ENCODE data around the gene SRGAP1. TPM values are rescaled to one million over a fixed set of nuclear protein-coding genes. Genes with fewer than 3 reads are reported as not detected.
"Not testable (repeated sequence)": the region's sequence is repeated elsewhere in the genome, so short reads cannot be mapped to it uniquely, and the experiment has no call there.

Gene SRGAP1
- total RNA-seq, 1 donor, result 26.1 TPM

DNA sequence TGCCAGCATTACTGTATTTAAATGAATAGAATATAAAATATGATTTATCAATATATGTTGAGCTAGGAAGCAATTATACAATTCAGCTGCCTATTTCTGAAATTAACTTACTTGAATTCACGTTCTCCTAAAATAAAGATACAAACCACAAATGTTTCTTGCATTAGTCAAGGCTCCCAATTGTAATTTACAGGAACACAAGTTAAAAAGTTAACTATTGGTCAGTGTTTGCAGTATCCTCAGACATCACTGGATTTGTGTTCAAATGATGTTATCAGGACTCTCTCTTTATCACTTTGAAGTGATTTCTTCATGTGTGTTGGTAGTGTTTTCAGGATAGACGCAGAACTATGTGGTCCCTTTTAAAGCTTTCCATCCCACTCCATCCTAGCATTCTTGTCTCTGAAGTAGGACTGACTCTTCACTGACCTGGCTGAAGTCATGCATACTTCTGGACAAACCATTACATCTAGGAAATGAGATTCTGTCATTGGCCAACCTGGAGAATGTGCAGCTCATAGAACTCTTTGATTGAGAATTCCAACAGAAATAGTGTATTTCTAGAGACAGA, 221.5 kb downstream of the SRGAP1 start:
- H3K4me2 ChIP-seq (ENCODE audit: insufficient read depth, low read length), result no peak overlapping the region
- TF ChIP-seq, protein P1, sequence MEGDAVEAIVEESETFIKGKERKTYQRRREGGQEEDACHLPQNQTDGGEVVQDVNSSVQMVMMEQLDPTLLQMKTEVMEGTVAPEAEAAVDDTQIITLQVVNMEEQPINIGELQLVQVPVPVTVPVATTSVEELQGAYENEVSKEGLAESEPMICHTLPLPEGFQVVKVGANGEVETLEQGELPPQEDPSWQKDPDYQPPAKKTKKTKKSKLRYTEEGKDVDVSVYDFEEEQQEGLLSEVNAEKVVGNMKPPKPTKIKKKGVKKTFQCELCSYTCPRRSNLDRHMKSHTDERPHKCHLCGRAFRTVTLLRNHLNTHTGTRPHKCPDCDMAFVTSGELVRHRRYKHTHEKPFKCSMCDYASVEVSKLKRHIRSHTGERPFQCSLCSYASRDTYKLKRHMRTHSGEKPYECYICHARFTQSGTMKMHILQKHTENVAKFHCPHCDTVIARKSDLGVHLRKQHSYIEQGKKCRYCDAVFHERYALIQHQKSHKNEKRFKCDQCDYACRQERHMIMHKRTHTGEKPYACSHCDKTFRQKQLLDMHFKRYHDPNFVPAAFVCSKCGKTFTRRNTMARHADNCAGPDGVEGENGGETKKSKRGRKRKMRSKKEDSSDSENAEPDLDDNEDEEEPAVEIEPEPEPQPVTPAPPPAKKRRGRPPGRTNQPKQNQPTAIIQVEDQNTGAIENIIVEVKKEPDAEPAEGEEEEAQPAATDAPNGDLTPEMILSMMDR (IDR thresholded peaks at IDR 0.05; ENCODE audit: extremely low read depth, low read depth, low read length), result no peak
- H3K36me3 ChIP-seq (ENCODE audit: insufficient read depth, low read length), result peaks cover 26% of the 10 kb centered on the region
- H2AFZ ChIP-seq (ENCODE audit: low read length), result no peak overlapping the region
- H3K4me3 ChIP-seq (ENCODE audit: insufficient read depth, low read length), result no peak overlapping the region
- H4K20me1 ChIP-seq (ENCODE audit: insufficient read depth, low read length), result no peaks in the 10 kb centered on the region
- H3K27me3 ChIP-seq (ENCODE audit: insufficient read depth, low read length), result no peaks in the 10 kb centered on the region
- H3K79me2 ChIP-seq (ENCODE audit: insufficient read depth, low read length), result no peaks in the 10 kb centered on the region
- DNase-seq (ENCODE audit: insufficient read length, low spot score, missing footprints), result no peak
- H3K4me1 ChIP-seq (ENCODE audit: insufficient read depth, low read length), result peaks cover 8% of the 10 kb centered on the region
- H3K9me3 ChIP-seq (ENCODE audit: low read depth, low read length), result no peaks in the 10 kb centered on the region
- peak overlapping the region; percentile 21 for H3K27ac ChIP-seq (ENCODE audit: low read depth, low read length)

DNA sequence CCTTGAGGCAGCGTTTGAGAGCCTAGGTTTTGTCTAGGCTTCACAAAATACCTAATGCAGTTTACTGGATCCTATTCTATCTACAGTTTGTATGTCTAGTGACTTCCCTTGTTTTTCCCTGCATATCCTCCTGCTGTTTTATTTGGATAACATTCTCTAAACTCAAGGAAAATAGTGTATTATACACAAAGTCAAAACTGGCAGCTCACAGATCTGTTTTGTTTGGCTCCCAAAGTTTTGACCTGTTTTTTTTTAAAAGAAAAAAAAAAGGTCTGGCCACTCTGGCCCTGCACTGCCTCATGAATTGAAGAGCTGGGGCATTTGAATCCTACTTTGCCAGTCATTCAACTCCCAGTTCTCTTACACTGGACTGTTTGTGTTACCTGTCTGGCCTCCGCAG, 222.3 kb downstream of the SRGAP1 start:
- H4K20me1 ChIP-seq (ENCODE audit: insufficient read depth, low read length), result no peaks in the 10 kb centered on the region
- H3K27me3 ChIP-seq (ENCODE audit: insufficient read depth, low read length), result no peaks in the 10 kb centered on the region
- no peak for DNase-seq (ENCODE audit: insufficient read length, low spot score, missing footprints)
- TF ChIP-seq, protein P1 (IDR thresholded peaks at IDR 0.05; ENCODE audit: extremely low read depth, low read depth, low read length), result no peak
- H2AFZ ChIP-seq (ENCODE audit: low read length), result no peak overlapping the region
- H3K4me2 ChIP-seq (ENCODE audit: insufficient read depth, low read length), result no peak overlapping the region
- H3K4me3 ChIP-seq (ENCODE audit: insufficient read depth, low read length), result no peak overlapping the region
- peaks cover 26% of the 10 kb centered on the region for H3K36me3 ChIP-seq (ENCODE audit: insufficient read depth, low read length)
- H3K9me3 ChIP-seq (ENCODE audit: low read depth, low read length), result no peaks in the 10 kb centered on the region
- no peaks in the 10 kb centered on the region for H3K79me2 ChIP-seq (ENCODE audit: insufficient read depth, low read length)
- peaks cover 8% of the 10 kb centered on the region for H3K4me1 ChIP-seq (ENCODE audit: insufficient read depth, low read length)
- H3K27ac ChIP-seq (ENCODE audit: low read depth, low read length), result peak overlapping the region; percentile 21

DNA sequence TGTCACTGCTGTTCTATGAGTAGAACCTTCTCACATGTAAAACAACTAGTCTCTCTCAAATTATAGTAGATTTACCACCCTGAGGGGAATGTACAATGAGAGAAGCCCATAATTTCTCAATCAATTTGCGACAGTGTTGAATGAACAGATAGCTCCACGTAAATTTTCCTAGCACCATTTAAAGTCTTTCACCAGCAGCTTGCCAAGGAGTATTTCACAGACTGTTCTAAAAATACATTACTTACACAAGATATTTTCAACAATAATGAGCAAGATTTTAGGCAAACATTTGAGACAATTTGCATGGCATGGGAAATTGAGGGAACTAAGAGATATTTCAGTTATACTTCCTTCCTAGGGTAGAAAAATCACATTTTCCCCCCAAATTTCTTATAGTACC, 226.0 kb downstream of the SRGAP1 start:
- H3K79me2 ChIP-seq (ENCODE audit: insufficient read depth, low read length), result no peaks in the 10 kb centered on the region
- H3K27ac ChIP-seq (ENCODE audit: low read depth, low read length), result no peak overlapping the region
- H3K27me3 ChIP-seq (ENCODE audit: insufficient read depth, low read length), result no peaks in the 10 kb centered on the region
- H4K20me1 ChIP-seq (ENCODE audit: insufficient read depth, low read length), result no peaks in the 10 kb centered on the region
- H3K9me3 ChIP-seq (ENCODE audit: low read depth, low read length), result no peaks in the 10 kb centered on the region
- TF ChIP-seq, protein P1 (IDR thresholded peaks at IDR 0.05; ENCODE audit: extremely low read depth, low read depth, low read length), result no peak
- no peak overlapping the region for H3K4me2 ChIP-seq (ENCODE audit: insufficient read depth, low read length)
- peaks cover 27% of the 10 kb centered on the region for H3K36me3 ChIP-seq (ENCODE audit: insufficient read depth, low read length)
- no peak overlapping the region for H3K4me3 ChIP-seq (ENCODE audit: insufficient read depth, low read length)
- DNase-seq (ENCODE audit: insufficient read length, low spot score, missing footprints), result no peak
- no peak overlapping the region for H2AFZ ChIP-seq (ENCODE audit: low read length)
- H3K4me1 ChIP-seq (ENCODE audit: insufficient read depth, low read length), result peaks cover 8% of the 10 kb centered on the region

DNA sequence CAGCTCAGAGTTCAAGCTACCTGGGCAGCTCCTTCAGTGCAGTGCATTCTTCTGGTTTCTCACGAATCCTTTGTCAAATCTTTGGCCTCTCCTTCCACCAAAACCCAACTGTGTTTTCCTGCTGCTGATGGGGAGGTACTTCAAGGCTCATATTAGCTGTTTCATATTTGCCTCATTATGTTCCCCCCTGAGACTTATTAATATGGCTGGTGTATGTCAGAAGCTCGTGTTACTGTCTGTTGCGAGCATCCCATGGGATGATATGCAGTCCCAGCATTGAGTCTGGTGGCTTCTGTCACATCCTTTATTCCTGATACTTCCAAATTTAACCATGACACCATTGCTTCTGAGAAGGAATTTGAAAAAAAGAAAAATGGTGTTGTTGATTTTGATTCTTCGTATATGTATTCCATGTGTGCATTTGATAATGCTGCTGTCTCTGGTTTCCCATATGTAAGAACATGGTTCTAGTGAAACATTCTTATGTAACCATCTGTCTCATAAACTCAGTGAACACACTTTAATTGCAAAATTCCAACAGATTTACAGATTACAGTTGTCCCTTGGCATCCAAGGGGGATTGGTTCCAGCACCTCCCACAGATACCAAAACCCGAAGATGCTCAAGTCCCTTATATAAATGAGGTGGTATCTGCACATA, 228.5 kb downstream of the SRGAP1 start:
- Histone ChIP-seq H2AFZ (ENCODE audit: low read length) (no peak overlapping the region), H3K9me3 (ENCODE audit: low read depth, low read length) (no peaks in the 10 kb centered on the region), H4K20me1 (ENCODE audit: insufficient read depth, low read length) (no peaks in the 10 kb centered on the region), H3K27me3 (ENCODE audit: insufficient read depth, low read length) (no peaks in the 10 kb centered on the region), H3K36me3 (ENCODE audit: insufficient read depth, low read length) (peaks cover 21% of the 10 kb centered on the region), H3K27ac (ENCODE audit: low read depth, low read length) (no peak overlapping the region), H3K4me2 (ENCODE audit: insufficient read depth, low read length) (no peak overlapping the region), H3K4me1 (ENCODE audit: insufficient read depth, low read length) (no peaks in the 10 kb centered on the region), H3K4me3 (ENCODE audit: insufficient read depth, low read length) (no peak overlapping the region), H3K79me2 (ENCODE audit: insufficient read depth, low read length) (no peaks in the 10 kb centered on the region)
- TF ChIP-seq, protein P1 (IDR thresholded peaks at IDR 0.05; ENCODE audit: extremely low read depth, low read depth, low read length), result no peak
- no peak for DNase-seq (ENCODE audit: insufficient read length, low spot score, missing footprints)

DNA sequence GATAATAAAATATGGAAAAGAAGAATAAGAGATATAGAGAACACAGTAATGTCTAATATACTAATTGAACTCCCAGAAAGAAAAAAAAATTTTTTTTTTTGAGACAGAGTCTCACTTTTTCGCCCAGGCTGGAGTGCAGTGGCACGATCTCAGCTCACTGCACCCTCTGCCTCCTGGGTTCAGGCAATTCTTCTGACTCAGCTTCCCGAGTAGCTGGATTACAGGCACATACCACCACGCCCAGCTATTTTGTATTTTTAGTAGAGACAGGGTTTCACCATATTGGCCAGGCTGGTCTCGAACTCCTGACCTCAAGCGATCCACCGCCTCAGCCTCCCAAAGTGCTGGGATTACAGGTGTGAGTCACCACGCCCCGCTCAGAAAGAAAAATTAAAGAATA, 232.1 kb downstream of the SRGAP1 start:
- H3K9me3 ChIP-seq (ENCODE audit: low read depth, low read length); DNase-seq (ENCODE audit: insufficient read length, low spot score, missing footprints); H3K4me2 ChIP-seq (ENCODE audit: insufficient read depth, low read length); H4K20me1 ChIP-seq (ENCODE audit: insufficient read depth, low read length); H3K4me3 ChIP-seq (ENCODE audit: insufficient read depth, low read length); H3K4me1 ChIP-seq (ENCODE audit: insufficient read depth, low read length); H3K27me3 ChIP-seq (ENCODE audit: insufficient read depth, low read length); H3K79me2 ChIP-seq (ENCODE audit: insufficient read depth, low read length); H3K27ac ChIP-seq (ENCODE audit: low read depth, low read length); H2AFZ ChIP-seq (ENCODE audit: low read length): not testable (repeated sequence)
- peaks cover 36% of the 10 kb centered on the region for H3K36me3 ChIP-seq (ENCODE audit: insufficient read depth, low read length)
